Gastrocnemius medialis (tissue), 4 donors: ENCODE data around the gene MGAT5B.

Experiments used
- POLR2A ChIP-seq, 2 donors: fragments of 450-650 bp; IDR thresholded peaks; one replicate each; pipeline ENCODE4 v1.6.1; 2017; ENCODE audit warnings: antibody characterized with exemption in 2 of 2, mild to moderate bottlenecking in 2 of 2, moderate library complexity in 2 of 2
- TF ChIP-seq, protein P1 (sequence below), 5 experiments: fragments of 450-650 bp in 3 of 5; fragments of 200-600 bp in 2 of 5; sonication (generic) in 2 of 5; IDR thresholded peaks in 4 of 5; conservative IDR thresholded peaks in 1 of 5; 1 replicate in 4 of 5; 2 replicates in 1 of 5; pipeline ENCODE4 v1.5.1; 2016 to 2019; ENCODE audit warnings: antibody characterized with exemption in 5 of 5, mild to moderate bottlenecking in 3 of 5, moderate library complexity in 3 of 5

- TF ChIP-seq, protein P1, sequence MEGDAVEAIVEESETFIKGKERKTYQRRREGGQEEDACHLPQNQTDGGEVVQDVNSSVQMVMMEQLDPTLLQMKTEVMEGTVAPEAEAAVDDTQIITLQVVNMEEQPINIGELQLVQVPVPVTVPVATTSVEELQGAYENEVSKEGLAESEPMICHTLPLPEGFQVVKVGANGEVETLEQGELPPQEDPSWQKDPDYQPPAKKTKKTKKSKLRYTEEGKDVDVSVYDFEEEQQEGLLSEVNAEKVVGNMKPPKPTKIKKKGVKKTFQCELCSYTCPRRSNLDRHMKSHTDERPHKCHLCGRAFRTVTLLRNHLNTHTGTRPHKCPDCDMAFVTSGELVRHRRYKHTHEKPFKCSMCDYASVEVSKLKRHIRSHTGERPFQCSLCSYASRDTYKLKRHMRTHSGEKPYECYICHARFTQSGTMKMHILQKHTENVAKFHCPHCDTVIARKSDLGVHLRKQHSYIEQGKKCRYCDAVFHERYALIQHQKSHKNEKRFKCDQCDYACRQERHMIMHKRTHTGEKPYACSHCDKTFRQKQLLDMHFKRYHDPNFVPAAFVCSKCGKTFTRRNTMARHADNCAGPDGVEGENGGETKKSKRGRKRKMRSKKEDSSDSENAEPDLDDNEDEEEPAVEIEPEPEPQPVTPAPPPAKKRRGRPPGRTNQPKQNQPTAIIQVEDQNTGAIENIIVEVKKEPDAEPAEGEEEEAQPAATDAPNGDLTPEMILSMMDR (IDR thresholded peaks at IDR 0.05 in 4 of 5, conservative IDR thresholded peaks at IDR 0.05 in 1 of 5) = no peak
- no peak for TF ChIP-seq POLR2A (IDR thresholded peaks at IDR 0.05)
These were observed 87.0 kb downstream of the MGAT5B start for GRCh38 chr17:76955191-76955590.
